Upper lobe of left lung (tissue), 6 donors: ENCODE results near the gene TDRD12. TPM values are rescaled to one million over a fixed set of nuclear protein-coding genes. Genes with fewer than 3 reads are reported as not detected.

Experiments used
- ATAC-seq, 2 donors: fragments of 200-7000 bp; cut with Tn5 transposase; one replicate each; pipeline ENCODE4 v1.9.1; 2022; ENCODE audit warnings: mild to moderate bottlenecking in 2 of 2, moderate library complexity in 2 of 2; ENCODE audit not compliant: low FRiP score in 2 of 2
- DNase-seq, 2 donors: peaks; one replicate each; pipeline ENCODE4 v3.0.0-alpha.2; 2019 to 2020
- H3K27ac ChIP-seq, 4 donors: fragments of 200-600 bp; sonication (generic); one replicate each; pipeline ENCODE4 v1.5.1; 2016 to 2019
- H3K27me3 ChIP-seq, 4 donors: fragments of 200-600 bp; sonication (generic); one replicate each; pipeline ENCODE4 v1.5.1; 2017 to 2019
- H3K36me3 ChIP-seq, 4 donors: fragments of 200-600 bp; sonication (generic); one replicate each; pipeline ENCODE4 v1.5.1; 2016 to 2019
- H3K4me1 ChIP-seq, 4 donors: fragments of 200-600 bp; sonication (generic); one replicate each; pipeline ENCODE4 v1.5.1; 2018 to 2019
- H3K4me3 ChIP-seq, 4 donors: fragments of 200-600 bp; sonication (generic); one replicate each; pipeline ENCODE4 v1.5.1; 2017 to 2019; ENCODE audit warnings: mild to moderate bottlenecking in 2 of 4, moderate library complexity in 1 of 4
- H3K9me3 ChIP-seq, 4 donors: fragments of 200-600 bp; sonication (generic); one replicate each; pipeline ENCODE4 v1.5.1; 2018 to 2019
- EP300 ChIP-seq, 4 donors: sonication (generic); formaldehyde crosslinking; IDR thresholded peaks; one replicate each; pipeline ENCODE4 v1.5.1; 2017; ENCODE audit warnings: antibody characterized with exemption in 4 of 4, control low read depth in 2 of 4
- POLR2A ChIP-seq, 4 donors: fragments of 450-650 bp; IDR thresholded peaks; one replicate each; pipeline ENCODE4 v1.5.1; 2016 to 2017; ENCODE audit warnings: antibody characterized with exemption in 4 of 4, mild to moderate bottlenecking in 2 of 4
- POLR2AphosphoS5 ChIP-seq, 2 donors: sonication (generic); formaldehyde crosslinking; IDR thresholded peaks; one replicate each; pipeline ENCODE4 v1.5.1; 2017; ENCODE audit warnings: antibody characterized with exemption in 2 of 2
- WGBS, 2 donors: methylation state at CpG; one replicate each; pipeline ENCODE4 v1.1.5; 2017 to 2018; 5-methylcytosine and 5-hydroxymethylcytosine counted together
- total RNA-seq, 6 donors: library from RNA; depleted of rRNA in 4 of 6; stranded (reverse); fragments of >200 nt in 4 of 6; gene quantifications; one replicate each; pipeline versions ENCODE4 v1.1.0 to v1.2.1, GENCODE V29; 2016 to 2021
- TF ChIP-seq, protein P1 (sequence below), 6 experiments: fragments of 450-650 bp in 4 of 6; fragments of 200-600 bp in 2 of 6; sonication (generic) in 2 of 6; IDR thresholded peaks; one replicate each; pipeline ENCODE4 v1.5.1; 2016 to 2019; ENCODE audit warnings: antibody characterized with exemption in 6 of 6
- donor health status: DM: no; HTN: no; CAD: no; lungs with moderate emphysema.
- donor health status: DM: no; HTN: yes; CAD: no; lungs with severe emphysema.

TDRD12 gene
- total RNA-seq, 6 donors from 2014 or later: 0.15 to 4.0 (median 0.38) TPM; not detected in 2

GRCh38 chr19:32817569-32818476 lies 98.3 kb downstream of the TDRD12 start:
- DNase-seq (no peak), ATAC-seq (no peak)
- no peaks in the 10 kb centered on the region for H3K9me3 ChIP-seq
- no peak overlapping the region for H3K27ac ChIP-seq
- no peaks in the 10 kb centered on the region for H3K4me1 ChIP-seq
- TF ChIP-seq POLR2A (IDR thresholded peaks at IDR 0.05) (no peak), EP300 (IDR thresholded peaks at IDR 0.05) (no peak), POLR2AphosphoS5 (IDR thresholded peaks at IDR 0.05) (no peak)
- TF ChIP-seq, protein P1, sequence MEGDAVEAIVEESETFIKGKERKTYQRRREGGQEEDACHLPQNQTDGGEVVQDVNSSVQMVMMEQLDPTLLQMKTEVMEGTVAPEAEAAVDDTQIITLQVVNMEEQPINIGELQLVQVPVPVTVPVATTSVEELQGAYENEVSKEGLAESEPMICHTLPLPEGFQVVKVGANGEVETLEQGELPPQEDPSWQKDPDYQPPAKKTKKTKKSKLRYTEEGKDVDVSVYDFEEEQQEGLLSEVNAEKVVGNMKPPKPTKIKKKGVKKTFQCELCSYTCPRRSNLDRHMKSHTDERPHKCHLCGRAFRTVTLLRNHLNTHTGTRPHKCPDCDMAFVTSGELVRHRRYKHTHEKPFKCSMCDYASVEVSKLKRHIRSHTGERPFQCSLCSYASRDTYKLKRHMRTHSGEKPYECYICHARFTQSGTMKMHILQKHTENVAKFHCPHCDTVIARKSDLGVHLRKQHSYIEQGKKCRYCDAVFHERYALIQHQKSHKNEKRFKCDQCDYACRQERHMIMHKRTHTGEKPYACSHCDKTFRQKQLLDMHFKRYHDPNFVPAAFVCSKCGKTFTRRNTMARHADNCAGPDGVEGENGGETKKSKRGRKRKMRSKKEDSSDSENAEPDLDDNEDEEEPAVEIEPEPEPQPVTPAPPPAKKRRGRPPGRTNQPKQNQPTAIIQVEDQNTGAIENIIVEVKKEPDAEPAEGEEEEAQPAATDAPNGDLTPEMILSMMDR (IDR thresholded peaks at IDR 0.05): no peak
- no peaks in the 10 kb centered on the region for H3K27me3 ChIP-seq
- H3K36me3 ChIP-seq: no peaks in the 10 kb centered on the region
- 74 to 78% methylated on average over 17 of the region's 17 CpGs for WGBS, 2 donors
- H3K4me3 ChIP-seq: no peak overlapping the region

DNA sequence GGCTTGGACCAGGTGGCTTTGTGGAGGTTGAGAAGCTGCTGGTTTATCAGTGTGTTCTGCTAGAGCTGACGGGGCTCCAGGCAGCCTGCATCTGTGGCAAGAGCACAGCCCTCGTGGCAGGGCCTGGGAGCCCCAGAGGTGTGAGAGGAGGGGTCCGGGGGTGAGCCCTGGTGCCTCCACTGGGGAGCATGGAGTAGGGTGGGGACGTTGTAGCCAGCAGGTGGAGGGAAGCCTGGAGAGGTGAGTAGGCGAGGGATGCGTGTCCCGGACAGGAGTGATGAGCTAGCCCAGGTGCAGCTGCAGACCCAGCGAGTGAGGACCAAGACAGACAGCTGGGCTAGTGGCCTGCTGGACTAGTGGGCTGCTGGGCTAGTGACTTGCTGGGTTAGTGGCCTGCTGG lies 99.0 kb downstream of the TDRD12 start:
- WGBS, 2 donors: 80 to 91% methylated on average over 6 to 8 of the region's 8 CpGs
- Histone ChIP-seq H3K4me3 (no peak overlapping the region), H3K9me3 (no peaks in the 10 kb centered on the region), H3K36me3 (no peaks in the 10 kb centered on the region), H3K27me3 (no peaks in the 10 kb centered on the region), H3K27ac (no peak overlapping the region), H3K4me1 (no peaks in the 10 kb centered on the region)
- DNase-seq (no peak), ATAC-seq (no peak)
- TF ChIP-seq POLR2AphosphoS5 (IDR thresholded peaks at IDR 0.05) (no peak), POLR2A (IDR thresholded peaks at IDR 0.05) (no peak), EP300 (IDR thresholded peaks at IDR 0.05) (no peak)
- TF ChIP-seq, protein P1 (IDR thresholded peaks at IDR 0.05): no peak

- Histone ChIP-seq H3K4me1 (no peaks in the 10 kb centered on the region), H3K9me3 (no peaks in the 10 kb centered on the region), H3K36me3 (no peaks in the 10 kb centered on the region), H3K27ac (no peak overlapping the region), H3K4me3 (no peak overlapping the region), H3K27me3 (no peaks in the 10 kb centered on the region)
- TF ChIP-seq, protein P1 (IDR thresholded peaks at IDR 0.05): no peak
- TF ChIP-seq POLR2AphosphoS5 (IDR thresholded peaks at IDR 0.05): no peak
- TF ChIP-seq EP300 (IDR thresholded peaks at IDR 0.05): no peak
- no peak for TF ChIP-seq POLR2A (IDR thresholded peaks at IDR 0.05)
- WGBS, 2 donors: 67 to 74% methylated on average over 17 of the region's 17 CpGs
- no peak for DNase-seq
- ATAC-seq: no peak
These were observed 100.1 kb downstream of the TDRD12 start for GRCh38 chr19:32819419-32820400.

DNA sequence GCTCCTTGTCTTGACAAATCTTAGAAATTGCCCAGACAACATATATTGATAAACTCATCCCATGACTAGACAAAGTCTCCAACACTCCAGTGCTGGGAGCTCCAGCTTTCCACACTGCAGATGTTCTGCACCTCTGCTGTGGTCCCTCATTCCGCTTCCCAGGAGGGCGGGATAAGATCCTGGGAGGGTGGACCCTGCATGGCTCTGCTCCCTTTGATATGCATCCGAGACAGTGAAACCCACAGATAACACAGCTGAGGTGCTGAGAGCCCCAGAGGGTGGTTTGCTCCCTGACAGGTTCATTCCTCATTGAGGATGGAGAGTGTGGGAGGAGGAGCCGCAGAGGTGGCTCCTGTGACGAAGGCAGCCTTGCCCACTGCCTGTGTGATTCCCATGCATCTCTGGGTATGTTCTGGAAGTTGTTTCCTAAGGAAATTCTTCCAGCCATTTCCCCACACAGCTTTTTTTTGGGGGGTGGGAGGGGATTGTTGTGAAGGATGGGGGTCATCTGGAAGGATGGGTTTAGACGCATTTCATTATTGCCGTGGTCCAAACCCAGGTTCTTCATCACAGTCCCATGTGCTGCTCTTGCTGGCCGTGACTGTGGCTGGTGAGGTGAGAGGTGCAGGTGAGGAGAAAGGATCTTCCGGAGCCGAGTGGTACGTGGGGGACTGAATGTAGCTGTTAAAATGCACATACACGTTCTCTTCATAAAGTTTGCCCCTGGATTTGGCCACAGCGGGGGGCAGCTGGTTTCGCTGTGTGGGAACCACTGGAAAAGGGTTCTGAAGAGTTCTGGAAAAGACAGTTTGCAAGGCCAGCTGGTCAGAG lies 103.6 kb downstream of the TDRD12 start:
- TF ChIP-seq EP300 (IDR thresholded peaks at IDR 0.05) (no peak), POLR2A (IDR thresholded peaks at IDR 0.05) (no peak), POLR2AphosphoS5 (IDR thresholded peaks at IDR 0.05) (no peak)
- TF ChIP-seq, protein P1 (IDR thresholded peaks at IDR 0.05): no peak
- no peak overlapping the region for H3K27ac ChIP-seq
- DNase-seq (no peak), ATAC-seq (no peak)
- H3K9me3 ChIP-seq: no peaks in the 10 kb centered on the region
- no peak overlapping the region for H3K4me3 ChIP-seq
- no peaks in the 10 kb centered on the region for H3K36me3 ChIP-seq
- H3K4me1 ChIP-seq: no peaks in the 10 kb centered on the region
- H3K27me3 ChIP-seq: no peaks in the 10 kb centered on the region
- 88 to 91% methylated on average over 11 to 14 of the region's 14 CpGs for WGBS, 2 donors
